AG09319 (cell line): ENCODE data around the gene OSGEPL1.
"Not testable (repeated sequence)": the region's sequence is repeated elsewhere in the genome, so short reads cannot be mapped to it uniquely, and the experiment has no call there.

Experiments used
- DNase-seq: peaks from one replicate; pipeline ENCODE4 v3.0.0-alpha.2; 2010; ENCODE audit warnings: low read depth; ENCODE audit errors: extremely low read depth
- TF ChIP-seq, protein P1 (sequence below): IDR thresholded peaks from 2 replicates; pipeline ENCODE4 v1.5.1; 2011; ENCODE audit warnings: low read depth, mild to moderate bottlenecking, inconsistent platforms, low read length, moderate library complexity

Gene OSGEPL1

GRCh38 chr2:189726849-189727248 is 35.7 kb downstream of the OSGEPL1 start:
- no peak for DNase-seq
- TF ChIP-seq, protein P1, sequence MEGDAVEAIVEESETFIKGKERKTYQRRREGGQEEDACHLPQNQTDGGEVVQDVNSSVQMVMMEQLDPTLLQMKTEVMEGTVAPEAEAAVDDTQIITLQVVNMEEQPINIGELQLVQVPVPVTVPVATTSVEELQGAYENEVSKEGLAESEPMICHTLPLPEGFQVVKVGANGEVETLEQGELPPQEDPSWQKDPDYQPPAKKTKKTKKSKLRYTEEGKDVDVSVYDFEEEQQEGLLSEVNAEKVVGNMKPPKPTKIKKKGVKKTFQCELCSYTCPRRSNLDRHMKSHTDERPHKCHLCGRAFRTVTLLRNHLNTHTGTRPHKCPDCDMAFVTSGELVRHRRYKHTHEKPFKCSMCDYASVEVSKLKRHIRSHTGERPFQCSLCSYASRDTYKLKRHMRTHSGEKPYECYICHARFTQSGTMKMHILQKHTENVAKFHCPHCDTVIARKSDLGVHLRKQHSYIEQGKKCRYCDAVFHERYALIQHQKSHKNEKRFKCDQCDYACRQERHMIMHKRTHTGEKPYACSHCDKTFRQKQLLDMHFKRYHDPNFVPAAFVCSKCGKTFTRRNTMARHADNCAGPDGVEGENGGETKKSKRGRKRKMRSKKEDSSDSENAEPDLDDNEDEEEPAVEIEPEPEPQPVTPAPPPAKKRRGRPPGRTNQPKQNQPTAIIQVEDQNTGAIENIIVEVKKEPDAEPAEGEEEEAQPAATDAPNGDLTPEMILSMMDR, result no peak

DNA sequence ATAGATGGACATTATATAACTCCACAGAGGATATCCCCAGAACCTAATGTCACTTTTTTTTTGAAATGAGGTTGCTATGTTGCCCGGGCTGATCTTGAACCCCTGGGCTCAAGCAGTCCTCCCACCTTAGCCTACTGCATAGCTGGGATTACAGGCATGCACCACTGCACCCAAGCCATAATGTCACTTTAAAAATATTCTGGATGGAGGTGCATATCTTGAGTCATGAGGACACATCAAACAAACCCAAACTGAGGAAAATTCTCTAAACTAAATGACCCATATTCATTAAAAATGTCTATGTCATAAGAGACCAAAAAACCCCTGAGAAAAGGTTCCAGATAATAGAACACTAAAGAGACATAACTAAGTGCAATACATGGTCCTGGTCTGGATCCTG is 36.3 kb downstream of the OSGEPL1 start:
- TF ChIP-seq, protein P1, result no peak
- DNase-seq, result no peak

- no peak for DNase-seq
- TF ChIP-seq, protein P1, result no peak
Measured at GRCh38 chr2:189723192-189723591, 39.4 kb downstream of the OSGEPL1 start.

DNA sequence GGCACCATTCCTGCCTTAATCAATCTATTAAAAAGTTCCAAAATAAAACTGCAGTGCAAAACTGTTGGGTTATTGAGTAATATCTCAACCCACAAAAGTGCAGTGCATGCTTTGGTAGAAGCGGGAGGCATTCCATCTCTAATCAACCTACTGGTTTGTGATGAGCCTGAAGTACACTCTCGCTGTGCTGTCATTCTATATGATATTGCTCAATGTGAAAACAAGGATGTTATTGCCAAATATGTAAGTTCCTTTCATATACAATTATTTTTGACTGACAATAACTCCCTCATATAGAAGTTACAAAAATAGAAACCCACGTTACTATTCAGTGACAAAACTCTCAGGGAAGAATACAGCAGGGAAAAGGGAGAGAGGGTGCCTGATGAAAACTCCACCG is 43.0 kb downstream of the OSGEPL1 start:
- DNase-seq, result no peak
- TF ChIP-seq, protein P1, result no peak

DNA sequence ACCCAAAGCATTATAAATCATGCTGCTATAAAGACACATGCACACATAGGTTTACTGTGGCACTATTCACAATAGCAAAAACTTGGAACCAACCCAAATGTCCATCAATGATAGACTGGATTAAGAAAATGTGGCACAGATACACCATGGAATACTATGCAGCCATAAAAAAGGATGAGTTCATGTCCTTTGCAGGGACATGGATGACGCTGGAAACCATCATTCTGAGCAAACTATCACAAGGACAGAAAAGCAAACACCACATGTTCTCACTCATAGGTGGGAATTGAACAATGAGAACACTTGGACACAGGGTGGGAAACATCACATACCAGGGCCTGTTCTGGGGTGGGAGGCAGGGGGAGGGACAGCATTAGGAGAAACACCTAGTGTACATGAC is 45.0 kb downstream of the OSGEPL1 start:
- DNase-seq, result not testable (repeated sequence)

DNA sequence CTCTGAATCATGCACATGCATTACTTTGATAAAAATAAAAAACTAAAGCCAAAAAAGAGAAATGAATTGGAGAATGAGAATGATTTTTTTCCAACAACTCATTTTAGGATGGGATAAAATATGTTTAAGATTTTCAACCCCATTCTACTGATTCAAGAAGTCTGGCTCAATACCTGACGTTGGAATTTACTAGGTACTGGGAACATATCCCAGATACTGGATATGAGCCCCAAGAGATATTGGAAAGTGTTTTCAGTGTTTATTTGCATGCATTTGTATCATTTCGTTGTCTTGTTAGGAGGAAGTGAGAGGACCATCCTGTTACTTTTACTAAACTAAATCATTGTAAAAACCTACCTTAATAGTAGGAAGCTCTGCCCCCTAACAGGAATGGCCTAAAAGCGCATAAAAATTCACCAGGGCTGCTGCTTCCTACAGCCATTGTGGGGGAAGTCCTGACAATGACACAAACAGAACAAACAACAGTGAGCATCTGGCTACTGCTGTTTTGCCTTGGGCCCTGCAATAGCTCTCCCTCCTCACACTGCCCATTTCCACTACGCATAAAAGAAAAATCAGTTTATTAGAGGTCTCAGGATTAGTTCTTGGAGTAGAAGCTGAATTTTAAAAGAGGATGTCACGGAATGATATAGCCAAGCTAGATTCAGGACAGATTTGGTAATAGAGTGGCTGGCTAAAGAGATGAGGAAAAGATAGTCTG is 52.9 kb downstream of the OSGEPL1 start:
- TF ChIP-seq, protein P1, result no peak
- DNase-seq, result no peak

- no peak for DNase-seq
- TF ChIP-seq, protein P1, result no peak
Measured at GRCh38 chr2:189702071-189702470, 60.5 kb downstream of the OSGEPL1 start.

- no peak for DNase-seq
- TF ChIP-seq, protein P1, result no peak
Measured at GRCh38 chr2:189700681-189701080, 61.9 kb downstream of the OSGEPL1 start.
